Transverse colon (tissue), 4 donors: ENCODE data around the gene PCBP3. TPM values are rescaled to one million over a fixed set of nuclear protein-coding genes. Genes with fewer than 3 reads are reported as not detected.

ENCODE experiments used
- DNase-seq: peaks from one replicate; pipeline ENCODE4 v3.0.0-alpha.2; 2019
- H3K27ac ChIP-seq, 4 donors: fragments of 200-600 bp; sonication (generic); 2 replicates each; pipeline ENCODE4 v1.5.1; 2016 to 2018; ENCODE audit warnings: inconsistent platforms in 4 of 4
- H3K27me3 ChIP-seq: fragments of 200-600 bp; sonication (generic); 2 replicates; pipeline ENCODE4 v1.5.1; 2017; ENCODE audit warnings: inconsistent platforms
- H3K36me3 ChIP-seq, 4 donors: fragments of 200-600 bp; sonication (generic); 2 replicates each; pipeline ENCODE4 v1.5.1; 2017 to 2019; ENCODE audit warnings: inconsistent platforms in 4 of 4
- H3K4me1 ChIP-seq, 4 donors: fragments of 200-600 bp; sonication (generic); 2 replicates each; pipeline ENCODE4 v1.5.1; 2017 to 2020; ENCODE audit warnings: inconsistent platforms in 4 of 4
- H3K4me3 ChIP-seq, 4 donors: fragments of 200-600 bp; sonication (generic); 1 replicate in 1 of 4; 2 replicates in 3 of 4; pipeline versions ENCODE4 v1.5.1 to v1.6.1; 2017 to 2019; ENCODE audit warnings: inconsistent platforms in 4 of 4
- H3K9me3 ChIP-seq, 2 donors: fragments of 200-600 bp; sonication (generic); 2 replicates each; pipeline ENCODE4 v1.5.1; 2017 to 2019; ENCODE audit warnings: inconsistent platforms in 2 of 2
- CTCF ChIP-seq, 5 experiments: fragments of 200-600 bp in 3 of 5; fragments of 450-650 bp in 2 of 5; sonication (generic) in 3 of 5; IDR thresholded peaks; 1 replicate in 2 of 5; 2 replicates in 3 of 5; pipeline ENCODE4 v1.5.1; 2016 to 2017; ENCODE audit warnings: antibody characterized with exemption in 5 of 5, inconsistent platforms in 3 of 5, mild to moderate bottlenecking in 2 of 5, moderate library complexity in 1 of 5
- EP300 ChIP-seq: sonication (generic); formaldehyde crosslinking; IDR thresholded peaks from one replicate; pipeline ENCODE4 v1.6.1; 2017; ENCODE audit warnings: antibody characterized with exemption, low read depth
- POLR2A ChIP-seq: fragments of 450-650 bp; IDR thresholded peaks from one replicate; pipeline ENCODE4 v1.6.1; 2016; ENCODE audit warnings: antibody characterized with exemption, mild to moderate bottlenecking, moderate library complexity
- POLR2AphosphoS5 ChIP-seq, 3 donors: sonication (generic); formaldehyde crosslinking; IDR thresholded peaks; one replicate each; pipeline ENCODE4 v1.6.1; 2016; ENCODE audit warnings: antibody characterized with exemption in 3 of 3
- WGBS, 2 donors: methylation state at CpG; one replicate each; pipeline ENCODE4 v1.1.5; 2018; ENCODE audit warnings: low coverage in 1 of 2; 5-methylcytosine and 5-hydroxymethylcytosine counted together
- in situ Hi-C, 4 donors: fragments of 200-750 bp; cut with MboI; loops; one replicate each; pipeline versions ENCODE4 v1.15.0 to v1.15.1; 2017; ENCODE audit warnings: low sequenced_read_pairs in 3 of 4, low pct_ligation_motif_present in 1 of 4, low pct_unique_long_range_greater_than_20kb in 1 of 4
- intact Hi-C: fragments of 100-400 bp; cut with DNase I; formaldehyde crosslinking; loops from one replicate; pipeline ENCODE4 v1.15.1; 2023; ENCODE audit warnings: low total_unique reads
- total RNA-seq, 4 donors: library from RNA; depleted of rRNA; stranded (reverse); fragments of >200 nt; gene quantifications; one replicate each; pipeline ENCODE4 v1.1.0, GENCODE V29; 2016

Gene PCBP3
- total RNA-seq, 4 donors from 2014 or later: 0.80 to 7.8 (median 5.3) TPM

- Histone ChIP-seq H3K36me3 (no peaks in the 10 kb centered on the region), H3K27me3 (peaks cover 16% of the 10 kb centered on the region), H3K27ac (peak overlapping the region in 1 of 4 donors; percentile 0), H3K4me1 (no peaks in the 10 kb centered on the region), H3K9me3 (no peaks in the 10 kb centered on the region), H3K4me3 (peak overlapping the region in 1 of 4 donors; percentile 12)
- in situ Hi-C loops: no loop called here
- no peak for TF ChIP-seq POLR2AphosphoS5 (IDR thresholded peaks at IDR 0.05)
- no peak for TF ChIP-seq CTCF (IDR thresholded peaks at IDR 0.05)
- no peak for TF ChIP-seq POLR2A
- no peak for TF ChIP-seq EP300
- WGBS, 2 donors: 42 to 80% methylated on average over 1 to 27 of the region's 27 CpGs
- peak; percentile 69 for DNase-seq
- intact Hi-C loops: no loop called here
These were observed 28.3 kb upstream of the PCBP3 start for GRCh38 chr21:45615145-45615711.

- Histone ChIP-seq H3K4me1 (no peaks in the 10 kb centered on the region), H3K27me3 (peaks cover 21% of the 10 kb centered on the region), H3K9me3 (no peaks in the 10 kb centered on the region), H3K27ac (no peak overlapping the region), H3K36me3 (no peaks in the 10 kb centered on the region), H3K4me3 (no peak overlapping the region)
- in situ Hi-C loops (no loop called here), intact Hi-C loops (no loop called here)
- TF ChIP-seq CTCF (IDR thresholded peaks at IDR 0.05) (no peak), POLR2AphosphoS5 (IDR thresholded peaks at IDR 0.05) (no peak), EP300 (no peak), POLR2A (no peak)
- WGBS, 2 donors: 47 to 59% methylated on average over 3 to 16 of the region's 19 CpGs
- DNase-seq: no peak
These were observed 26.3 kb upstream of the PCBP3 start for GRCh38 chr21:45617021-45617921.

GRCh38 chr21:45618287-45618686 lies 25.2 kb upstream of the PCBP3 start:
- peaks cover 23% of the 10 kb centered on the region for H3K27me3 ChIP-seq
- no peak overlapping the region for H3K27ac ChIP-seq
- intact Hi-C loops (no loop called here), in situ Hi-C loops (no loop called here)
- H3K36me3 ChIP-seq: no peaks in the 10 kb centered on the region
- no peaks in the 10 kb centered on the region for H3K4me1 ChIP-seq
- no peaks in the 10 kb centered on the region for H3K9me3 ChIP-seq
- WGBS, 2 donors: 43 to 56% methylated on average over 8 to 13 of the region's 13 CpGs
- TF ChIP-seq CTCF (IDR thresholded peaks at IDR 0.05) (no peak), POLR2AphosphoS5 (IDR thresholded peaks at IDR 0.05) (no peak), POLR2A (no peak), EP300 (no peak)
- no peak overlapping the region for H3K4me3 ChIP-seq
- no peak for DNase-seq

GRCh38 chr21:45618846-45619485 lies 24.6 kb upstream of the PCBP3 start:
- 82% methylated on average over 8 of the region's 8 CpGs; no CpG with 5 or more reads in 1 of the 2 donors for WGBS, 2 donors

More at GRCh38 chr21:45618846-45619485, 24.6 kb upstream of the PCBP3 start:
- H3K27me3 ChIP-seq: peaks cover 23% of the 10 kb centered on the region
- intact Hi-C loops (no loop called here), in situ Hi-C loops (no loop called here)
- no peak overlapping the region for H3K27ac ChIP-seq
- no peaks in the 10 kb centered on the region for H3K9me3 ChIP-seq
- TF ChIP-seq EP300 (no peak), CTCF (IDR thresholded peaks at IDR 0.05) (no peak), POLR2AphosphoS5 (IDR thresholded peaks at IDR 0.05) (no peak), POLR2A (no peak)
- DNase-seq: no peak
- H3K36me3 ChIP-seq: no peaks in the 10 kb centered on the region
- H3K4me3 ChIP-seq: no peak overlapping the region
- no peaks in the 10 kb centered on the region for H3K4me1 ChIP-seq
